HL-60/S4 treated with retinoic acid at 250 ng/mL for 4 days and 3 days (cell line): ENCODE results near the gene GLO1.

Experiments
- in situ Hi-C: fragments of 300-500 bp; cut with MboI; formaldehyde crosslinking; loops from 2 replicates; pipeline ENCODE4 v1.7.0; 2022; ENCODE audit warnings: low sequenced_read_pairs

The GLO1 gene

GRCh38 chr6:38631186-38631783, 71.7 kb downstream of the GLO1 start:
- in situ Hi-C loops, result no loop called here
